Stimulated activated CD4-positive, alpha-beta T cell treated with anti-CD3 and anti-CD28 coated beads, Interleukin-1b, Interleukin-23, amount 100 ng/mL, for 48 hours (primary cell): ENCODE measurements around the gene HECTD4.
"Not testable (repeated sequence)": the region's sequence is repeated elsewhere in the genome, so short reads cannot be mapped to it uniquely, and the experiment has no call there.

Experiments
- DNase-seq: peaks from one replicate; pipeline ENCODE4 v3.0.0-alpha.2; 2020

The HECTD4 gene

DNA sequence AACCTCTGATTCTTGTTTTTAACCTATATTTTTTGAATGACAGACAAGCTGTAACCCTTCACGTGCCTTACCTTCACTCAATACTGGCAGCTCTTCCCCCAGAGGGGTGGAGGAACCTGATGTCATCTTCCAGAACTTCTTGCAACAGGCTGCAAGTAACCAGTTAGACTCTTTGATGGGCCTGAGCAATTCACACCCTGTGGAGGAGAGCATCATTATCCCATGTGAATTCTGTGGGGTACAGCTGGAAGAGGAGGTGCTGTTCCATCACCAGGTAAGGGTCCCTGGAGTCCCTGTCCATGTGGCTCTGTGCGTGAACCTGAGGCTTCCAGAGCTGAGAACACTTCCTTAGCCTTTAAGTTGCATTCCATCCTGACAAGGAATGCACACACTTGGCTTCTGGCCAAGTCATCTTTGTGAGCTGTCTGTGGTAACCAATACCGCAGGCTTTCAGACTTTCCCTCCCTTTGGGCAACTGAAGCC, 234.2 kb downstream of the HECTD4 start:
- DNase-seq, result no peak

DNA sequence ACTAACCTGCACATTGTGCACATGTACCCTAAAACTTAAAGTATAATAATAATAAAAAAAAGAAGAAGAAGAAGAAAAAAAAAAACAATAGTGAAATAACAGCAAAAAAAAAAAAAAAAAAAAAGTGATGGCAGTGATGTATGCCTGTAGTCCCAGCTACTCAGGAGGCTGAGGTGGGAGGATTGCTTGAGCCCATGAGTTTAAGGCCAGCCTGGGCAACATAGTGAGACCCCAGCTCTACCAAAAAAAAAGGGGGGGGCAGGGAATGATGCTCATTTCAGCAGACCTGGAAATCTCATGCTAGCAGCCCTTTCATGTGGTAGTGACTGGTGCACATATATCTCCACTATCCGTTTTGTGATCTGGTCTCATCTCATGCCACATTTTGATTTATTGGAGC, 236.1 kb downstream of the HECTD4 start:
- no peak for DNase-seq

DNA sequence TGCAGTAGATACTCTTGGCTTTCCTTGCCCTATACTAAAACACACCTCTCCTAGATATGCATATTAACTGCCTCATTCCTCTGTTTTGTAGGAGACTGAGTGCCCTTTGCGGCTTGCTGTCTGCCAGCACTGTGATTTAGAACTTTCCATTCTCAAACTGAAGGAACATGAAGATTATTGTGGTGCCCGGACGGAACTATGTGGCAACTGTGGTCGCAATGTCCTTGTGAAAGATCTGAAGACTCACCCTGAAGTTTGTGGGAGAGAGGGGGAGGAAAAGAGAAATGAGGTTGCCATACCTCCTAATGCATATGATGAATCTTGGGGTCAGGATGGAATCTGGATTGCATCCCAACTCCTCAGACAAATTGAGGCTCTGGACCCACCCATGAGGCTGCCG, 241.5 kb downstream of the HECTD4 start:
- DNase-seq, result no peak

DNA sequence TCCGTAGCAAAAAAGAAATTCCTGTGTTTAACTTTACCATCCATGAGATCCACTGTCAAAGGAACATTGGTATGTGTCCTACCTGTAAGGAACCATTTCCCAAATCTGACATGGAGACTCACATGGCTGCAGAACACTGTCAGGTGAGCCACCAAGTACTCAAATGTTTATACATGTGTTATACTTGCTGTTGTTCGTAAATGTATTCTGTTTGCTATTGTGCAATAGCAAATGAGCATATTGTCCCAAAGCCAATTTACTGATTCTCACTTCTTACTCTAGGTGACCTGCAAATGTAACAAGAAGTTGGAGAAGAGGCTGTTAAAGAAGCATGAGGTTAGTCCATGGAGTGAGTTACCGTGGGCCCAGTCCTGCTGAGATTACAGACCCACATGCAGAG, 247.5 kb downstream of the HECTD4 start:
- DNase-seq, result no peak

DNA sequence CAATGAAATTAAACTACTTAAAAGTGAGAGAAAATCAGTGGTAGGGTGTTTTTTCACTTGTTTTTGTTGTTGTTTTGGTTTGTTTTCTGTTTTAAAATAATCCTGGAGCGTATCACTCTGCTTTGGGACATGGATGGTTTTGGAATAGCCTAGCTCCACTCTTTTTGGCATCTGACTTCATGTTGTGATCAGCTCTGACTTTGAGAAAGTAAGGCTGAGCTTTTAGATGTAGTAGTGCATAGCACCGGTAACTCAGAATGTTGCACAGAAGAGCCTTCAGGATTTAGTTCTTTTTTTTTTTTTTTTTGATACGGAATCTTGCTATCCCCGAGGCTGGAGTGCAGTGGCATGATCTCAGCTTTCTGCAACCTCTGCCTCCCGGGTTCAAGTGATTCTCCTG, 248.8 kb downstream of the HECTD4 start:
- DNase-seq, result no peak

DNA sequence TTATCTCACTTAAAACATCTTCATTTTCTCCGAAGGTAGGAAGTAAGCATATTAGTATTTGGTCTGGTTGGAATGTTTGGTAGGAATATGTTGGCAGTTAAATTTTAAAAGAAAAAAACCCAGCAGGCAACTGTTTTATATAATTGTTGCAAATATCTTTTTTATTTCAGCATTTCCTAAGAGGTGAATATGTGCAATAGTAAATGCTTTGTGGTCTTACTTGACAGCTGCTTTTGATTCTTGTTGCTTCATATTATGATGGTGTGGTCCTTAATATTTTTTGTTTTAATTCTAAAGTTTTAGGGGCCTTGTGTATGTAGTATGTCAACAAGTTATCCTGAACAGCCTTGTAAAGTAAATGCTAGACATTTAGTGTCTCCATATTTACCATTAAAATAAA, 250.5 kb downstream of the HECTD4 start:
- DNase-seq, result no peak

DNA sequence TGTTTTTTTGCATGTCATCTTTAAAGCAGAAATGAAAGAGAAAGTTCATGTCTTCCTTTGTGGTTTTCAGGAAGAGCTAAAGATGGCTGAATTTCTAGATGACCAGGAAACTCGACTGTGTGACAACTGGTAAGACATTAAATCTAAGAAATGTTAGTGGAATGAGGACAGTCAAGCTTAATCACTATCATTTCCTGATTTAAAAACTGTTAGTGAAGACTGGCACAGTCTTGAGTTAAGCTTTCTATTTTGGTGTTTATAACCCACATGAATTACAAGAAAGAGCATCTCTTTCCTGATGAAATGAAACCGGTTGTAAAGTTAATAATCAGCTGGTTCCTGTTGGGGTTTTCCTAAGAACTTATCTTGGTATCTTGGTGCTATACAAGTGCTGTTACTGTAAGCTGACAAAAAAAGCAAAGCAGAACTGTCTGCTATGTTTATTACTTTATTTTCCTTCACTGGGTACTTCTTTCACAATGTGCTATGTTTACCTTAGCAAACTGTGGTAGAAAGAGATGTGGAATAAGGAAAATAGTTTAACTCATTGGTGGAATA, 251.7 kb downstream of the HECTD4 start:
- DNase-seq, result no peak

DNA sequence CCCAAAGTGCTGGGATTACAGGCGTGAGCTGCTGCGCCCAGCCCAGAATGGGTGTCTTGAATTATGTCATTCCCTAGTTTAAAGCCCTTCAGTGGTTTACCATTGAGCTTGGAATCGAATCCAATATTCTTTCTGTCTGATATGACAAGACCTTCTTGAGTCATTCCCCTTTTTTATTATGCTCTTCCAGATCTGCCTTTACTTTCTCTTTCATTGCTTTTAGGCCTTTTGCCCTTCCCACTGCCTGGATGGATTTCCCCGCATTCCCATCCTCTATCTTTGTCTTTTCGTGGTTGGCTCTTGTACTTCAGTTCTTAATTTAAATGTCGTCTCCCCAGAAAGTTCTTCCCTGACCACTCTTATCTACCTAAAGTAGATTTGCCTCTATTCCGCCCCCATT, 255.3 kb downstream of the HECTD4 start:
- no peak for DNase-seq

DNA sequence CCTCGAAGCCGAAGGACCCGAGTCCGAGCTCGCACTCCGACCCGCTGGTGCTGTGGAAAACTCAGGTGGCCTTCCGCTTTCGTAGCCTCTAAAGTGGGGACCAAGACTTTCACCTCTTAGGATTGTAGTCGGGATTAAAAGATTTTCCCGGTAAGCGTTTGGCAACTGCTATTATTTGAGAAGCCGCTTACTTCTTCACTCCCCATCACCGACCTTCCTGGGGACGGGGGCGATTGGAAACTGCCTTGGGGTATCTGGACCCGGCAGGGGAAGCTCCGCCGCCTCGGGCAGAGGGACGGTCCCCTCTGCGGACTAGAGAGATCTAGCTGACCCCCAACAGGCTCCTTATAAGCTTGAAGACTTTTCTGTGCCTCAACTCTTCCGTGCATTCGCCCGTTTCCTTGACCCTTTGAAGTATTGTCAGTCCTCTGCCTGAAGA, 256.2 kb downstream of the HECTD4 start:
- DNase-seq, result no peak

DNA sequence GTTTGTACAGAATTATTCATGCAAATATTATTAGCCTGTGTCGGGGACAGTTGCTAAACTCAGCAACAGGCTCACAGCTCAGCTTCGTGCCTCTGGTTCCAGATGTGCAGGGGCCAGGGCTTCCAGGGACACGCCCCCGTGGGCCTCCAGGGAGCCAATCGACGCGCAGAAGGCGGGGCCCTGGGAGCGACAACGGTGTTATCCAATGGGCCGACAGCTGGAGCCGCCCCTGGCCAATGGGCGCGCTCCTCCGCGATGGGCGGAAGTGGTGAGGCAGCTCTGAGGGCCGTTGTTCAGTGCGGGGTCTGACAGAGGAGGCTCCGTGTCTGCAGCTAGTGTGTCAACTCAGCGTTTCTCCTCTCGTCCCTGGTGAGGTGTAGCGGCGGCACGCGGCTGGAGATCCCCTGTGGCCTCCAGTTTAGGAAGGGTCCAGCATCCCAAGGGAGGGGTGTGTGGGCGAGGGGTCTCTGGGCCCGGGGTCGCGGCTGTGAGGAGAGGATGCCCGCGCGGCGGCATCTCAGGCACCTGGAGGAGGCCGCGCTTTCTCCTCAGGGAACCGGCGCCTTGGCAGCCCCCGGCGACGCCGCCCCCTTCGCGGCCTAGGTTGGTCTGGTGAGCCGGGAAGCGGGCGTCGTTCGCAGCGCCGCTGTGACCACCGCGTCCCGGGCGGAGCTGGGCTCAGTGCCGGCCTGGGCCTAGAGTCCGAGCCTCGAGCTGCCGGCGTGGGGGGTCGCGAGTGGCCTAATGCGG, 256.8 kb downstream of the HECTD4 start, which contains the start of gene TRAFD1:
TSS of gene TRAFD1 (plus strand) at position 311 of the 750 bp plus-strand sequence. CDS start 4,963 bp downstream, outside the sequence.
- peak; percentile 98 for DNase-seq

DNA sequence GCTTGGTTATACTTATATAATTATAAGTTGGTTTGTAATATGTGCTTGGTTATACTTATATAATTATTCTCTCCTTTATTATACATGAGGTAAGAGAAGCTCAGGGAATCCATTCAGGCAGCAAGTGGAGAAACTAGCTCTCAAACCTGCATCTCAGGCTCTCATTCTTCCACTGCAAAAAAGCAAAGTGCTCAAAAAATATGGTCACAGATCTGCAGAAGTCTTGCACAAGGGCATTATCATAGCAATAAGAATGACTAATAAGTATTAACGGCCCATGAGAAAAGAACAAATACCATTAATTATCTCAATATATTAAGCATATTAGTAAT, 257.3 kb downstream of the HECTD4 start:
- DNase-seq, result no peak

DNA sequence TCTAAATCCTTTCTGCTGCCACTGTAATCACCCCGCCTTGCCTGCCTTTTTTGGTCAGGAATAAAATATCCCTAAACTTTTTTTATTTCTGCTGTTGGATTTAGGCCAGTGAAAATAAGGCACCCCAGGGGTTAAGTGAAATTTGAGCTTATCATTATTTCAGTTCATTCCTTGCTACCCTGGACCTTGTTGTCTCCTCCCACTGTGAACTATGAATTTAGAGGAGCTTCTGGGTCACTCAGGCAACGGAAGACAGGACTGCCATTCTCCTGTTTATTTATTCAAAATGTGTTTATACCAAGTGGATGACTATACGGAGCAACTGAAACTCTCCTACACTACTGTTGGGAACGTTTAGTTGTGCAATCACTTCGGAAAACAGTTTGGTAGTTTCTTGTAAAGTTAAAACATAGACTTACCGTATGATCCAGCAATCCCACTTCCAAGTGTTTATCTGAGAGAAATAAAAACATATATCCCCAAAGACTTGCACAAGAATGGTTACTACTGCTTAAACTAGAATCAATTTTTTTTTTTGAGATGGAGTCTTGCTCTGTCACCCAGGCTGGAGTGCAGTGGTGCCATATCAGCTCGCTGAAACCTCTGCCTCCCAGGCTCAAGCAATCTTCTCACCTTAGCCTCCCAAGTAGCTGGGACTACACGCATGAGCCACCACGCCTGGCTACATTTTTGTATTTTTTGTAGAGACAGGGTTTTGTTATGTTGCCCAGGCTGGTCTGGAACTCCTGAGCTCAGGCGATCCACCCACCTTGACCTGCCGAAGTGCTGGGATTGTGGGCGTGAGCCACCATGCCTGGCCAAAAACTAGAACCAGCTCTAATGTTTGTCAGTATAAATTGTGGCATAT, 259.2 kb downstream of the HECTD4 start:
- DNase-seq, result no peak

DNA sequence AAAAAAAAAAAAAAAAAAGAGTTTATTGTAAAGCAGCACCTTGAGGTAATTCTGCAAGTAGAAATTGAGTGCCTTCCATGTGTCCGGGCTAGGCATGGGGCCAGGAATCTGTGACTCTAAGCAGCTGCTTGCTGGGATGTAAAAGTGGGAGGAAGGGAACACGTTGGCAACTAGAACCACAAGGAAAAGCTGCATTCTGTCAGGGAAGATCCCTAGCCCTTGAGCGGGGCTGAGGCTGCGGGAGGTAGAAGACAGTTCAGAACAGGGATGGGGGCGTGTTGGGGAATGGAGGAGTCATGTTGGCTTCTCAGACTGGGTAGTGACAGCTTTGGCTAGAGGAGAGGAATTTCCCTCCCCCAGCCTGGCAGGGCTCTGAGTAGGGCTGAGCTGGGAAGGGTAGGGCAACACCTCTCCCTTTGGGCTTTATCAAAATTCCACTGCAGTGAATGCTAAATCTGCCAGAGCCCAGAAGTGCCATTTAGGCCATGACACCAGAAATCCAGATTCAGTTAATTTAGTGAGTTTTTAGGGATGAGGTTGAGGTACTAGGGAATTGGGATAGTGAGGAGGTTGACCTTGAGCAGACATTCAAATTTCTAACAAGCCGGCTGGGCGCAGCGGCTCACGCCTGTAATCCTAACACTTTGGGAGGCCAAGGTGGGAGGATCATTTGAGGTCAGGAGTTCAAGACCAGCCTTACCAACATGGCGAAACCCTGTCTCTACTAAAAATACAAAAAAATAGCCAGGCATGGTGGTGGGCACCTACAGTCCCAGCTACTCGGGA, 260.3 kb downstream of the HECTD4 start:
- no peak for DNase-seq

DNA sequence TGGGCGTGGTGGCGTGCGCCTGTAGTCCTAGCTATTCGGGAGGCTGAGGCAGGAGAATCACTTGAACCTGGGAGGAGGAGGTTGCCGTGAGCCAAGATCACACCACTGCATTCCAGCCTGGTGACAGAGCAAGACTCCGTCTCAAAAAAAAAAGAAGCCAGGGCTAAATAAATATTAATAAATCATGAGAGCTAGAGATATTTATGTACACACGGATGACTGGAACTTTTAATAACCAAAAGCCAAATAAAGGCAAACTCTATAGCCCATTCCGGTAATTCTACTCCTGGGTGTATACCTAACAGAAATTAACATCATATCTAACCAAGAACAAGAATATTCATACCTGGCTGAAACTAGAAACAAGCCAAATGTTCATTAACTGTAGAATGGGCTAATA, 264.5 kb downstream of the HECTD4 start:
- DNase-seq, result no peak

DNA sequence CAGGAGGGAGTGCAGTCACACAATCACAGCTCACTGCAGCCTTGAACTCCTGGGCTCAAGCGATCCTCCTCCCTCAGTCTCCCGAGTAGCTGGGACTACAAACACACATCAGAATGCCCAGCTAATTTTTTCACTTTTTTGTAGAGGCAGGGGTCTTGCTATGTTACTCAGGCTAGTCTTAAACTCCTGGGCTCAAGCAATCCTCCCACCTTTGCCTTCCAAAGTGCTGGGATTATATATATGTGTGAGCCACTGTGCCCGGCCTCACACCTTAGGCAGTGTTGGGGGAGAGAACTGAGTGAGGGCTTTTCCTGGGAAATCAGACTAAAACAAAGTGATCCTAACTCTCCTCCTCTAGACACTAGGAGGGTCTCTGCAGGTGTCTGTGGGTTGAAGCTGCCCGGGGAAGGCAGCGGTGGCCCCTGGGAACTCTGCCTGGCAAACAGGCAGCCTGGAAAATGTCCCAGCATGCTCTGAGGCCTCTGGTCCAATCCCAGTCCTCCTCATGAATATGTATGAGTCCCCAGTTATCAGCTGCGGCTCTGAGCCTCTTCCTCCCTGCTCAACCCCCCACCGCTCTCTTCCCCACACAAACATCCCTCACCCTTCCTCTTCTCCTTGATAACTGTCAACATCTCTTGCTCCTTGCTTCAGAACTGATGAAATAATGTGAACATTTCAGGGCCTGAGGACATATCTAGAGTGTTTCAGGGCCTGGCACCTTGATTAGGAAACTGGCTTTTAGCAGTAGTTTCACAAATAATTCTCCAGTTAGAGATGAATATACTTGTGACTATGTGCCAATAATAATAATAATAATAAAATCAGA, 265.8 kb downstream of the HECTD4 start:
- DNase-seq, result no peak

DNA sequence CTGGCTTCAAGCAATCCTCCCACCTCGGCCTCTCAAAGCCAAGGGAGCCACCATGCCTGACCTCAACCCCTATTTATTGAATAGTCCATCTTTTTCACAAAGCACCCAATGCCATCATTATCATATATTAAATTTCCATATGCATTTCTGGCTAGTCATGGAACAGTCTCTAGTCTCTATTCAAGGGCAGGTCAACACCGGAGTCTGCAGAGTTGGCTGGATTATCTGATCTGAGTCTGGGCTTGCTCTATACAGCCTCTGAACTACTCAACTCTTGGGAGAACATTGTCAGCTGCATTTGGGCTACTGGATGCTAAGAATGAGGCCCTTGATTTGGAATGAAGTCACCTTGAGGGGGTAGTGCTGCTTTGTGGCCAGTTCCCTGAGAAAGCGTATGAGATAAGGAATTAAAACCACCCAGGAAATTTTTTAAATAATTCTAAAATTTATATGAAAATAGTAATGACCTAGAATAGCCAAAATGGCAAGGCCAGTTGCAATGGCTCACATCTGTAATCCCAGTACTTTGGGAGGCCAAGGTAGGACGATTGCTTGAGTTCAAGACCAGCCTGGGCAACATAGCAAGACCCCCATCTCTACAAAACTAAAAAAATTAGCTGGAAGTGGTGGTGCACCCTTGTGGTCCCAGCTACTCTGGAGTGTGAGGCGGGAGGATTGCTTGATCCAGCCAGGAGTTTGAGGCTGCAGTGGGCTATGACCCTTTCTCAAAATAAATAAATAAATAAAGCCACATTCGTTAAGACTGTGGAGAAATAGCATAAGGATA, 266.8 kb downstream of the HECTD4 start:
- DNase-seq, result no peak

DNA sequence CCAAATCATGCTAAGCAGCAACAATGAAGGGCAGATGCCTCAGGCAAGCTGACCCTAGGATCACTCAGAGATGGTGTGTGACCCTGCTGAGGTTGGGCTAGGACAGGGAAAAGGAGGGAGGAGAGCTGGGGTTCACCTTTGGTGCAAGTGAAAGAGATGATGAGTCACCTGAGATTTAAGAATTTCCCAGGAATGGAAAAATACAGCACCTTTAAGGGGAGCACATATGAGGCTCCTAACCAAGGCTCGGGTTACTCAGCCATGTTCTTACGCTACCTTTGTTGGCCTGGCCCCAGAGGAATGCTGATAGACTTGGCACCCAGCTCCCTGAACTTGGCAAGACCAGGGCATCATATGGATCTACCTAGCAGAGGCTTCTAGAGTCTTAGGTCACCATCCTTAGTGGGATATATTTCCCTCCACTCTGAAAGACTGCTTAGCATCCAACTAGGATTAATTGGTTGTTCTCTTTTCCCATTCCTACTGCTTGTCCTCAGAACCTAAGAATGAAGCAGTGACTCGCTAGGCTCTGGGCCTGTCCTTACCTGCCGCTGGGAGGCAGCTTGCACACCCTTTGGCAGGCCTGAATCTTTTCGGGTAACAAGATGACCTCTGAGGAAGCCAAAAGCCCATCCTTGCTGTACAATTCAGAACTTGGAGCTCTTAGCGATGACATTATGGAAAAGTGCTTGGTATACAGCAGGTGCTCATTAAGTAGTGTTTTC, 269.7 kb downstream of the HECTD4 start:
- no peak for DNase-seq

DNA sequence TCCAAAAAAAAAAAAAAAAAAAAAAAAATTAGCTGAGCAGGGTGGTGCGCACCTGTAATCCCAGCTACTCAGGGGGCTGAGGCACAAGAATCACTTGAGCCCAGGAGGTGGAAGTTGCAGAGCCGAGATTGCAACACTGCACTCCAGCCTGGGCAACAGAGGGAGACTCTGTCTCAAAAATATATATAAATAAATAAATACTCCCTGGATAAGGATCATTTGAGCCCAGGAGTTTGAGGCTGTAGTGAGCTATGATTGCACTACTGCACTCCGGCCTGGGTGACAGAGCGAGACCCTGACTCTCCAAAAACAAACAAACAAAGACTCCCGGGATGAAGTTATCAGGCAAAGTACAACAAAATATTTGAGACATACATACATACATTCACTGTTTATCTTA, 270.3 kb downstream of the HECTD4 start:
- no peak for DNase-seq

DNA sequence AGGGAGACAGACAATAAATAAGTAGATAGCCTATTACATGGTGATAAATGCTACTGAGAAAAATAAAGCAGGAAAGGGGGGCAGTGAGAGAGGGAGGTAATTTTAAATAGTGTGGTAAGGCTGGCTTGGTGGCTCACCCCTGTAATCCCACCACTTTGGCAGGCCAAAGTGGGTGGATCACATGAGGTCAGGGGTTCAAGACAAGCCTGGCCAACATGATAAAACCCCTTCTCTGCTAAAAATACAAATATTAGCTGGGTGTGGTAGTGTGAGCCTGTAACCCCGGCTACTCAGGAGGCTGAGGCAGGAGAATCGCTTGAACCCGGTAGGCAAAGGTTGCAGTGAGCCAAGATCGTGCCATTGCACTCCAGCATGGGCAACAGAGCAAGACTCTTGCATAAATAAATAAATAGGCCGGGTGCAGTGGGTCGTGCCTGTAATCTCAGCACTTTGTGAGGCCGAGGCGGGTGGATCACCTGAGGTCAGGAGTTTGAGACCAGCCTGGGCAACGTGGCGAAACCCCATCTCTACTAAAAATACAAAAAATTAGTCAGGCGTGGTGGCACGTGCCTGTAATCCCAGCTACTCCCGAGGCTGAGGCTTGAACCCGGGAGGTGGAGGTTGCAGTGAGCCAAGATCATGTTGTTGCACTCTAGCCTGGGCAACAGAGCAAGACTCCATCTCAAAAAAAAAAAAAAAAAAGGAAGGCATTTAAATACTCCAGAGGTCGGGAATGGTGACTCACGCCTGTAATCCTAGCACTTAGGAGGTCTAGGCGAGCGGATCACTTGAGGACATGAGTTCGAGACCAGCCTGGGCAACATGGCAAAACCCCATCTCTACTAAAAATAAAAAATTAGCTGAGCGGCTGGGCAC, 271.2 kb downstream of the HECTD4 start:
- not testable (repeated sequence) for DNase-seq
